Osteoblast (primary cell): ENCODE data around the gene RPL18. TPM values are rescaled to one million over a fixed set of nuclear protein-coding genes. Genes with fewer than 3 reads are reported as not detected.

ENCODE experiments used
- DNase-seq: peaks from one replicate; pipeline ENCODE4 v3.0.0; 2011; ENCODE audit warnings: low spot score, mixed read lengths; ENCODE audit not compliant: insufficient read length; ENCODE audit errors: missing footprints
- H2AFZ ChIP-seq: 2 replicates; pipeline ENCODE4 v1.6.0; 2011; ENCODE audit warnings: mild to moderate bottlenecking, low read length
- H3K27ac ChIP-seq: 2 replicates; pipeline ENCODE4 v1.5.1; 2011; ENCODE audit warnings: mild to moderate bottlenecking, low read depth, low read length, moderate library complexity
- H3K27me3 ChIP-seq: 2 replicates; pipeline ENCODE4 v1.6.0; 2012; ENCODE audit warnings: mild to moderate bottlenecking, control low read depth, inconsistent platforms, low read length, moderate library complexity; ENCODE audit not compliant: insufficient read depth
- H3K36me3 ChIP-seq: 2 replicates; pipeline ENCODE4 v1.5.1; 2011; ENCODE audit warnings: mild to moderate bottlenecking, low read length, control low read depth, moderate library complexity; ENCODE audit not compliant: insufficient read depth
- H3K4me1 ChIP-seq: 2 replicates; pipeline ENCODE4 v1.5.1; 2011; ENCODE audit warnings: mild to moderate bottlenecking, low read length, control low read depth, moderate library complexity; ENCODE audit not compliant: insufficient read depth
- H3K4me2 ChIP-seq: 2 replicates; pipeline ENCODE4 v1.6.0; 2011; ENCODE audit warnings: mild to moderate bottlenecking, low read length; ENCODE audit not compliant: insufficient read depth
- H3K4me3 ChIP-seq: fragments of 200-600 bp; sonication (generic); 3 replicates; pipeline ENCODE4 v1.5.1; 2012; ENCODE audit warnings: mild to moderate bottlenecking, low read length, inconsistent platforms; ENCODE audit not compliant: insufficient read depth
- H3K79me2 ChIP-seq: 2 replicates; pipeline ENCODE4 v1.6.0; 2012; ENCODE audit warnings: mild to moderate bottlenecking, low read length, control low read depth, inconsistent platforms; ENCODE audit not compliant: insufficient read depth
- H3K9me3 ChIP-seq: 2 replicates; pipeline ENCODE4 v1.5.1; 2011; ENCODE audit warnings: low read depth, low read length, control low read depth
- H4K20me1 ChIP-seq: 2 replicates; pipeline ENCODE4 v1.6.0; 2012; ENCODE audit warnings: mild to moderate bottlenecking, low read length, control low read depth; ENCODE audit not compliant: insufficient read depth
- CTCF ChIP-seq: IDR thresholded peaks from 2 replicates; pipeline ENCODE4 v1.5.1; 2011; ENCODE audit warnings: mild to moderate bottlenecking, low read depth, low read length, moderate library complexity; ENCODE audit errors: extremely low read depth
- total RNA-seq: library from RNA; depleted of rRNA; stranded (reverse); fragments of >200 nt; gene quantifications from 2 replicates; pipeline ENCODE4 v1.2.3, GENCODE V29; 2012

Gene RPL18
- total RNA-seq, 1 donor, result 1,357 TPM

- H3K4me3 ChIP-seq, result no peak overlapping the region
- H4K20me1 ChIP-seq, result no peaks in the 10 kb centered on the region
- no peaks in the 10 kb centered on the region for H3K79me2 ChIP-seq
- H3K27ac ChIP-seq, result no peak overlapping the region
- H3K4me1 ChIP-seq, result peaks cover 21% of the 10 kb centered on the region
- no peak overlapping the region for H3K4me2 ChIP-seq
- no peak for TF ChIP-seq CTCF
- DNase-seq, result no peak
- no peak overlapping the region for H2AFZ ChIP-seq
- H3K36me3 ChIP-seq, result no peaks in the 10 kb centered on the region
- peaks cover 3% of the 10 kb centered on the region for H3K27me3 ChIP-seq
- H3K9me3 ChIP-seq, result no peaks in the 10 kb centered on the region
Observed at GRCh38 chr19:48644355-48644754, 25.4 kb upstream of the RPL18 start.

- Histone ChIP-seq H3K4me2 (no peak overlapping the region), H3K27me3 (peaks cover 3% of the 10 kb centered on the region), H4K20me1 (no peaks in the 10 kb centered on the region), H2AFZ (no peak overlapping the region), H3K36me3 (no peaks in the 10 kb centered on the region), H3K79me2 (no peaks in the 10 kb centered on the region), H3K4me3 (no peak overlapping the region), H3K9me3 (no peaks in the 10 kb centered on the region), H3K4me1 (peaks cover 25% of the 10 kb centered on the region), H3K27ac (no peak overlapping the region)
- TF ChIP-seq CTCF, result no peak
- DNase-seq, result peak; percentile 13
Observed at GRCh38 chr19:48642862-48643261, 23.9 kb upstream of the RPL18 start.

DNA sequence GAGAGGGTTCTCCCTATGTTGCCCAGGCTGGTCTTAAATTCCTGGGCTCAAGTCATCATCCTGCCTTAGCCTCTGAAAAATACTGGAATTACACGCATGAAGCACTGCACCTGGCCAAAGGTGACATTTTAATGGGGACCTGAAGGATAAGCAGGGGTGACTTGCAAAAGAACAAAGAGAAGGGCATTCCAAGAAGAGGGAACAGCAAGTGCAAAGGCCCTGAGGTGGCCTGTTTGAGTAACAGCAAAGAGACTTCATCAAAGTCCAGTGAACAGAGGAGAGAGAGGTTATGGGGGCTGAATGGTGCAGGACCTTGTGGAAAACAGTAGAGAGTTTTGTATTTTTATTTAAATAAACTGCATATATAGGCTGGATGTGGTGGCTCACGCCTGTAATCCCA lies 22.9 kb upstream of the RPL18 start:
- Histone ChIP-seq H3K4me1 (peaks cover 33% of the 10 kb centered on the region), H3K4me2 (no peak overlapping the region), H3K36me3 (no peaks in the 10 kb centered on the region), H2AFZ (no peak overlapping the region), H3K4me3 (no peak overlapping the region), H4K20me1 (no peaks in the 10 kb centered on the region), H3K9me3 (no peaks in the 10 kb centered on the region), H3K27me3 (no peaks in the 10 kb centered on the region), H3K79me2 (no peaks in the 10 kb centered on the region), H3K27ac (no peak overlapping the region)
- no peak for DNase-seq
- TF ChIP-seq CTCF, result no peak

- H2AFZ ChIP-seq, result no peak overlapping the region
- H3K4me2 ChIP-seq, result no peak overlapping the region
- H3K27ac ChIP-seq, result no peak overlapping the region
- DNase-seq, result peak; percentile 77
- no peak for TF ChIP-seq CTCF
- H3K4me3 ChIP-seq, result no peak overlapping the region
- no peaks in the 10 kb centered on the region for H3K79me2 ChIP-seq
- H3K9me3 ChIP-seq, result no peaks in the 10 kb centered on the region
- no peaks in the 10 kb centered on the region for H3K36me3 ChIP-seq
- H3K27me3 ChIP-seq, result peaks cover 5% of the 10 kb centered on the region
- H4K20me1 ChIP-seq, result no peaks in the 10 kb centered on the region
- H3K4me1 ChIP-seq, result peaks cover 31% of the 10 kb centered on the region
Observed at GRCh38 chr19:48639483-48640375, 20.8 kb upstream of the RPL18 start.
